Skeletal muscle tissue (tissue), 4 donors: Measurements from ENCODE around the gene MAP4K4. TPM values are rescaled to one million over a fixed set of nuclear protein-coding genes. Genes with fewer than 3 reads are reported as not detected.

ENCODE experiments used
- H3K27ac ChIP-seq: one replicate; pipeline ENCODE4 v1.7.0; 2013; ENCODE audit warnings: mild to moderate bottlenecking, low read depth, low read length, inconsistent platforms
- H3K27me3 ChIP-seq, 3 donors: one replicate each; pipeline ENCODE4 v1.7.0; 2013; ENCODE audit warnings: low read length in 3 of 3; ENCODE audit not compliant: control insufficient read depth in 3 of 3, insufficient read depth in 3 of 3
- H3K36me3 ChIP-seq, 3 donors: one replicate each; pipeline ENCODE4 v1.7.0; 2013; ENCODE audit warnings: low read length in 3 of 3; ENCODE audit not compliant: control insufficient read depth in 3 of 3, insufficient read depth in 3 of 3
- H3K4me1 ChIP-seq, 3 donors: one replicate each; pipeline ENCODE4 v1.7.0; 2013; ENCODE audit warnings: low read length in 3 of 3, mild to moderate bottlenecking in 3 of 3; ENCODE audit not compliant: control insufficient read depth in 3 of 3, insufficient read depth in 3 of 3
- H3K4me3 ChIP-seq, 3 donors: one replicate each; pipeline ENCODE4 v1.7.0; 2013; ENCODE audit warnings: low read length in 3 of 3
- H3K9ac ChIP-seq, 3 donors: one replicate each; pipeline ENCODE4 v1.7.0; 2013; ENCODE audit warnings: low read length in 3 of 3, mild to moderate bottlenecking in 3 of 3, moderate library complexity in 2 of 3, low read depth in 1 of 3
- H3K9me3 ChIP-seq, 3 donors: one replicate each; pipeline ENCODE4 v1.7.0; 2013; ENCODE audit warnings: low read length in 3 of 3; ENCODE audit not compliant: control insufficient read depth in 3 of 3
- total RNA-seq: library from RNA; depleted of rRNA; stranded (reverse); fragments of >200 nt; gene quantifications from one replicate; pipeline ENCODE4 v1.2.3, GENCODE V29; 2014
- donor health status: Osteomylitis.

The MAP4K4 gene
- total RNA-seq, 1 donor from 2014 or later: 77.2 TPM

DNA sequence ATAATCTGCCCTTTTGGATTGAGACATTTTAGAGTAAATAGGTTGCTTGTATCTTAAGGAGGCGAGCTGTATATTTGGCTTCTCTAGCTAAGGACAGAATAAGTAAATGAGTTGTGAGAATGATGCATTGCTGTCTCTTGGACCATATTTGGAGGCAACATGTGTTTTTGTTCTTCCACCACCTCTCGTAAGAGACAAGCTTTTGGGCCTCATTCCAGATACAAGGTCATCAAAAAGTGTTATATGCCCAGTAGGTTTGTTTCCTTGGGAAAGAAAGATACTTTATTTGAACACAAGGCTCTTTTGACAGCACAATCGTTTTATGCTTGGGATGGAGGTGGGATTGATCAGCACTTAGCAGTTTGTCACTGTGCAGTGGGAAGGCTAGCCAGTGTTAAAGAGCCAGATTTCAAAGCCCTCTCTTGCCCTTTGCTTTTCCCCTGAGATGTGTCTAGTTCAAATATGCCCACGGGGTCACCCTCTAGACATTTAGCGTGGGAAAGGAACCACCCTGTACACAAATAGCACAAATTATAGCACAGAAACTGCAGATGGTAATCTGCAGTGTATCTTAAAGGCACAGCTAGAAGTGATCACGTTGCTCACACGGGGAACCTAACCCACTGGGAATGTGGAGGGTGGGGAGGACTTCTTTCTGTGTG lies 131.3 kb downstream of the MAP4K4 start:
- no peaks in the 10 kb centered on the region for H3K27me3 ChIP-seq
- no peaks in the 10 kb centered on the region for H3K9me3 ChIP-seq
- peak overlapping the region in 1 of 3 donors; percentile 1 for H3K9ac ChIP-seq
- H3K36me3 ChIP-seq: peaks cover 5 to 10% (median 9%) of the 10 kb centered on the region in 3 donors
- no peak overlapping the region for H3K27ac ChIP-seq
- no peak overlapping the region for H3K4me3 ChIP-seq
- H3K4me1 ChIP-seq: peaks cover 25 to 32% (median 25%) of the 10 kb centered on the region in 3 donors

GRCh38 chr2:101829429-101829828 lies 131.9 kb downstream of the MAP4K4 start:
- Histone ChIP-seq H3K9ac (no peak overlapping the region), H3K27me3 (no peaks in the 10 kb centered on the region), H3K4me1 (peaks cover 25 to 32% (median 25%) of the 10 kb centered on the region in 3 donors), H3K36me3 (peaks cover 5 to 11% (median 10%) of the 10 kb centered on the region in 3 donors), H3K9me3 (no peaks in the 10 kb centered on the region), H3K4me3 (no peak overlapping the region), H3K27ac (no peak overlapping the region)

- no peaks in the 10 kb centered on the region for H3K27me3 ChIP-seq
- no peak overlapping the region for H3K4me3 ChIP-seq
- H3K9ac ChIP-seq: no peak overlapping the region
- H3K4me1 ChIP-seq: peaks cover 25 to 32% (median 25%) of the 10 kb centered on the region in 3 donors
- H3K9me3 ChIP-seq: no peaks in the 10 kb centered on the region
- H3K27ac ChIP-seq: no peak overlapping the region
- H3K36me3 ChIP-seq: peaks cover 5 to 17% (median 10%) of the 10 kb centered on the region in 3 donors
Observed at GRCh38 chr2:101830146-101830545, 132.6 kb downstream of the MAP4K4 start.

DNA sequence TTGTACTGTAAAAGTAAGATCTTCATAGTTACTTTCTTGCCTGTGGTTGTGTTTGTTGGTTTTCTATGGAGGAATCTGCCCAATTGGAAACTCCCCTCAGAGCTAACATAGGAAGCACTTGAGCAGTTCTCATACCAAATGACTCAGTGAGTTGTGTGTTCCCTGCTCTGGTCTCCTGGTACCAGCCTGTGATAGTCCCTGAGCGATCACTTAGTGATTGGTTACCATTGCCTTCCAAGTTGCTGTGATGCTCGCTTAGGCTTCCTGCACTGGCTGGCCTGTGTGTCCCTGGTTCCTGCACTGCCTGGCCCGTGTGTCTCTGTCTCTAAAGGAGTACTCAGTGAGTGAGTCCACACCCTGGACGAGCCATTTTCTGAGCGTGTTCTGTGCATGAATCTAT lies 133.0 kb downstream of the MAP4K4 start:
- no peak overlapping the region for H3K9ac ChIP-seq
- H3K4me1 ChIP-seq: peaks cover 25 to 32% (median 25%) of the 10 kb centered on the region in 3 donors

DNA sequence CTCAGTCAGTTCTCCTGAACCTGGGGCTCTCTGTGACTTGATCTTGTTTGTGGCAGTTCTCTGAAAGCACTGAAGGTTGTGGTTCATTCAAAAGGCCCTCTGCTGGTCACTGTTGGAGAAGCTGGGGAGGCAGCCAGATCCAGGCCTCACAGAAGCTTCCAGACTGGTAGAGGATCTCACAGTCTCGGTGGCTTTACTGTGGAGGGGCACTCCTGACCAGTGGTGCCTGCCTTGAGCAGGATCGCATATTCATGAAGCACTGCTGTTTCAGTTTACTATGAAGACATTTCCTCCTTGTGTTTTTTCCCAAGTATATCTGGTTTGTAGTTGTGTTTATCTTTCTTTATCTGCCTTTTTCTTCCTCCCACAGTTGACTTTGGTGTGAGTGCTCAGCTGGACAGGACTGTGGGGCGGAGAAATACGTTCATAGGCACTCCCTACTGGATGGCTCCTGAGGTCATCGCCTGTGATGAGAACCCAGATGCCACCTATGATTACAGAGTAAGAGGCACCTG lies 133.9 kb downstream of the MAP4K4 start:
- peak overlapping the region in 2 of 3 donors; percentile 28 to 33 for H3K9ac ChIP-seq
- peaks cover 8 to 23% (median 10%) of the 10 kb centered on the region in 3 donors for H3K36me3 ChIP-seq

More for the DNA sequence above, 133.0 kb downstream of the MAP4K4 start:
- Histone ChIP-seq H3K27me3 (no peaks in the 10 kb centered on the region), H3K4me3 (no peak overlapping the region), H3K9me3 (no peaks in the 10 kb centered on the region), H3K36me3 (peaks cover 6 to 21% (median 10%) of the 10 kb centered on the region in 3 donors), H3K27ac (no peak overlapping the region)

DNA sequence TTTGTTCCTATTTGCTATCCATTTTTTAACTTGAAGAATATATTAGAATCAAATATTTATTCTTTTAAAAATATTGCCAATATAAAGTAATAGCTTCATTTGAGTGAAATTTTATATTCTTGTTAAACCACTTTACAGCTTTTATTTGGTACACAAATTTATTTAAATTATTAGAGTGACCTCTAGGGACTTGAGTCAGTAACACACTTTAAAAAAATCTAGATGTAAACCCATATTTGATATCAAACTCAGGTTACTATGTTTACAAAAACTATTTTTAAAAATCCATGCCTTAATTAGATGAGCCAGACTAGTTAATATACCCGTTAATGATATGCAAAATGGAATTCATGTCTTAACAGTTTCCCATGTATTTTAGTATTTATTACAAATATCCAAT lies 134.6 kb downstream of the MAP4K4 start:
- H3K4me1 ChIP-seq: peaks cover 23 to 28% (median 25%) of the 10 kb centered on the region in 3 donors
- no peaks in the 10 kb centered on the region for H3K27me3 ChIP-seq
- H3K36me3 ChIP-seq: peaks cover 8 to 20% (median 10%) of the 10 kb centered on the region in 3 donors
- no peak overlapping the region for H3K27ac ChIP-seq
- no peak overlapping the region for H3K4me3 ChIP-seq
- no peaks in the 10 kb centered on the region for H3K9me3 ChIP-seq
- no peak overlapping the region for H3K9ac ChIP-seq

More for the DNA sequence above, 133.9 kb downstream of the MAP4K4 start:
- no peak overlapping the region for H3K4me3 ChIP-seq
- H3K4me1 ChIP-seq: peaks cover 25 to 32% (median 25%) of the 10 kb centered on the region in 3 donors
- no peak overlapping the region for H3K27ac ChIP-seq
- no peaks in the 10 kb centered on the region for H3K27me3 ChIP-seq
- H3K9me3 ChIP-seq: no peaks in the 10 kb centered on the region

DNA sequence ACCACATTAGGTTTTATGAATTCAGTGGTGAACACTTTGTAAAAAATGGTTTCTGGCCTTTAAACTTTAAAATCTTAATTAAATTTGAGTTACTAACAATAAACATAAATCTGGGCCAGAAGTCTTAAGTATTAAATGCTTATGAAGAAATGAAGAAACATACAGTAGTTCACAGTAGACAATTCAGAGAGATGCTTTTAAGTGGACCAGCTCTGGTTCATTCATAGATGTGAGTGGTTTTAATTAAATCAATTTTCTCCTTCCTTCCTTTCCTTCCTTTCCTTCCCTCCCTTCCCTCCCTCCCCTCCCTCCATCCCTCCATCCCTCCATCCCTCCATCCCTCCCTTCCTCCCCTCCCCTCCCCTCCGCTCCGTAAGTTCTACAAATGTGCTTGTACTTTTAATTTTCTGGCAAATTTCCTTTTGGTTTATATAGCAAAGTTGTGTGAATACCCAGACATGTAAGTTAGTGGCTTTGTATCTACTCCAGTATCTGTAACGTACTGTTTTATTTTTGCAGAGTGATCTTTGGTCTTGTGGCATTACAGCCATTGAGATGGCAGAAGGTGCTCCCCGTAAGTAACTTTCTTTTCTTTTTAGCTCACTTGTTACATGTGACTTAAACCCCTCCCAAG lies 136.5 kb downstream of the MAP4K4 start:
- H3K9ac ChIP-seq: no peak overlapping the region
- peaks cover 12 to 18% (median 14%) of the 10 kb centered on the region in 3 donors for H3K4me1 ChIP-seq
- no peak overlapping the region for H3K27ac ChIP-seq
- H3K27me3 ChIP-seq: no peaks in the 10 kb centered on the region
- no peaks in the 10 kb centered on the region for H3K9me3 ChIP-seq
- H3K4me3 ChIP-seq: no peak overlapping the region
- peaks cover 8 to 24% (median 10%) of the 10 kb centered on the region in 3 donors for H3K36me3 ChIP-seq

DNA sequence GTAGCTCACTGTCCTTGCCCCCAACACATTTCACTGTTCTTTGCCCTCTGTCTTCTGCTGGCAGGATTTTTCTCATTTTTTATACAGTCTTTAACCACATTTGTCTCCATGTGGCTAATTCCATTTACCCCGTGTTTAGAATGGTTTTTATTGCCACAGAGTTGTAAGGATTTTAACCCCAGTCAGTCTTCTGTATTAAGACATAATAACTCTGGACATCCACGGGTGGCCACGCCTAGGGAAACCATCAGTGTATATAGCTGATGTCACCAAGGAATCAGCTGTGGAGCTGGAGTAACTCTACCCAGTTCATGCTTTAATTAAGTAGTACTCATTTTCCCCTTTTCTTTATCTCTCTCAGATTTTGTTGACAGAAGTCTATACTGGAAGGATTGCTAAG lies 139.8 kb downstream of the MAP4K4 start:
- H3K9me3 ChIP-seq: no peaks in the 10 kb centered on the region
- no peak overlapping the region for H3K27ac ChIP-seq
- H3K4me1 ChIP-seq: no peaks in the 10 kb centered on the region
- no peaks in the 10 kb centered on the region for H3K27me3 ChIP-seq
- no peak overlapping the region for H3K4me3 ChIP-seq
- H3K36me3 ChIP-seq: peaks cover 5 to 32% (median 10%) of the 10 kb centered on the region in 3 donors
- no peak overlapping the region for H3K9ac ChIP-seq

- no peak overlapping the region for H3K9ac ChIP-seq
- H3K36me3 ChIP-seq: peaks cover 9 to 40% (median 30%) of the 10 kb centered on the region in 3 donors
- no peaks in the 10 kb centered on the region for H3K27me3 ChIP-seq
- H3K9me3 ChIP-seq: no peaks in the 10 kb centered on the region
- no peak overlapping the region for H3K4me3 ChIP-seq
- no peak overlapping the region for H3K27ac ChIP-seq
- H3K4me1 ChIP-seq: peaks cover 0 to 5% (median 0%) of the 10 kb centered on the region in 3 donors
Observed at GRCh38 chr2:101841679-101842327, 144.3 kb downstream of the MAP4K4 start.
